ENCODE data around the gene WDTC1. TPM values are rescaled to one million over a fixed set of nuclear protein-coding genes. Genes with fewer than 3 reads are reported as not detected.
A peak's percentile ranks its signal among the peaks of the same experiment; 100 is the strongest.

Gene WDTC1
- total and polyA plus RNA-seq, 2 of the 13 experiments (the other 11 are each of a cell fraction or from before 2014, with no cell fraction given): 5.5 TPM

GRCh38 chr1:27192039-27192529 is 42.3 kb upstream of the WDTC1 start (continued):
- TF ChIP-seq HNF4G (IDR thresholded peaks at IDR 0.05; ENCODE audit: borderline replicate concordance, low read depth, low read length) (peak; percentile 40; the same call in 1 of the 2 replicates), HNF4G (CRISPR knock-in tag; IDR thresholded peaks at IDR 0.05; ENCODE audit: borderline replicate concordance, low read depth) (no peak), TOE1 (CRISPR knock-in tag; IDR thresholded peaks at IDR 0.05) (no peak), AKNA (CRISPR knock-in tag; IDR thresholded peaks at IDR 0.05; ENCODE audit: borderline replicate concordance) (no peak), ZEB1 (IDR thresholded peaks at IDR 0.05; ENCODE audit: insufficient replicate concordance, low read depth) (no peak), ZFP37 (CRISPR knock-in tag; IDR thresholded peaks at IDR 0.05; ENCODE audit: borderline replicate concordance) (no peak), DNMT3B (CRISPR knock-in tag; conservative IDR thresholded peaks at IDR 0.05) (peak; percentile 70; the same call in 1 of the 2 replicates), IKZF5 (CRISPR knock-in tag; IDR thresholded peaks at IDR 0.05) (no peak), NR2C2 (CRISPR knock-in tag; IDR thresholded peaks at IDR 0.05; ENCODE audit: borderline replicate concordance) (no peak), ZNF501 (CRISPR knock-in tag; IDR thresholded peaks at IDR 0.05) (peak; percentile 49; the same call in 1 of the 2 replicates), ZKSCAN5 (CRISPR knock-in tag; IDR thresholded peaks at IDR 0.05) (no peak), ZNF800 (CRISPR knock-in tag; IDR thresholded peaks at IDR 0.05) (no peak), ZNF75D (CRISPR knock-in tag; IDR thresholded peaks at IDR 0.05; ENCODE audit: borderline replicate concordance) (no peak), ZNF44 (CRISPR knock-in tag; IDR thresholded peaks at IDR 0.05) (no peak), DMTF1 (CRISPR knock-in tag; IDR thresholded peaks at IDR 0.05) (no peak), ZBTB3 (CRISPR knock-in tag; IDR thresholded peaks at IDR 0.05; ENCODE audit: borderline replicate concordance, low read depth) (no peak)
